Measurements from ENCODE around the gene ESYT3.

Gene ESYT3

DNA sequence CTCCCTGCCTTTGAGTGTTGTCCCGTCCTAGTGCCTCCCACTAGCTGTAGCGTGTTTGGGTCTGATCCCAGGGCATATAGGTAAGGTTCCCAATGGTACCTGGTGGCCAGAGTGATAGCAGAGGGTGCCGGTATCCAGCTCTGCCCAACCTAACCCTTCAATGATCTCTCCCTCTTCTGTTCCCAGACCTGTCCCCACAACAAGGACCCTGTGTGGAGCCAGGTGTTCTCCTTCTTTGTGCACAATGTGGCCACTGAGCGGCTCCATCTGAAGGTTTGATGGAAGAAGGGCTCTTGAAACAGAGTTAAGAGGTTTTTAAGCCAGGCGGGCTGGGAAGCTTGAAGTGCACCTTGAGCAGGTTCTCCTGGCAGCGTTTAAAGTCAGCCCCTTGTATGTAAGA, 35.5 kb downstream of the ESYT3 start:
- no peak overlapping the region for H3K4me3 ChIP-seq (ENCODE audit: low read depth, low read length)
- no peak for TF ChIP-seq CTCF (IDR thresholded peaks at IDR 0.05; ENCODE audit: low read depth, low read length)
- TF ChIP-seq, protein P1, sequence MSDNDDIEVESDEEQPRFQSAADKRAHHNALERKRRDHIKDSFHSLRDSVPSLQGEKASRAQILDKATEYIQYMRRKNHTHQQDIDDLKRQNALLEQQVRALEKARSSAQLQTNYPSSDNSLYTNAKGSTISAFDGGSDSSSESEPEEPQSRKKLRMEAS (IDR thresholded peaks at IDR 0.05; ENCODE audit: low read depth, low read length), result no peak
- no peak for TF ChIP-seq MYC (IDR thresholded peaks at IDR 0.05; ENCODE audit: low read depth, low read length)
- no peak for TF ChIP-seq POLR2A (IDR thresholded peaks at IDR 0.05; ENCODE audit: extremely low read depth, insufficient read length)
- DNase-seq (ENCODE audit: low read depth), result no peak

DNA sequence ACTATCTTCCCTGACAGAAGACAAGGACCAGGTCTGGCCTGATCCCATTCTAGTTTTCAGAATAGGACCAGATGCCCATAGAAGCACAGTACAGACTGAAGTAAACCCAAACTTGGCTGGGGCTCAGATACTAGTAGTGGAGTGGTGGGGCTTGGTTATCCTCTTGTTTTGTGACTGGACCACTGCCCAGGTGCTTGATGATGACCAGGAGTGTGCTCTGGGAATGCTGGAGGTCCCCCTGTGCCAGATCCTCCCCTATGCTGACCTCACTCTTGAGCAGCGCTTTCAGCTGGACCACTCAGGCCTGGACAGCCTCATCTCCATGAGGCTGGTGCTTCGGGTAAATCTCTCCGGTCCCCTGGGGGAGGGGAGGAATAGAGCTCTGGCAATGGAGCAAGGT, 36.3 kb downstream of the ESYT3 start:
- no peak overlapping the region for H3K4me3 ChIP-seq (ENCODE audit: low read depth, low read length)
- DNase-seq (ENCODE audit: low read depth), result no peak
- TF ChIP-seq CTCF (IDR thresholded peaks at IDR 0.05; ENCODE audit: low read depth, low read length) (no peak), POLR2A (IDR thresholded peaks at IDR 0.05; ENCODE audit: extremely low read depth, insufficient read length) (no peak), MYC (IDR thresholded peaks at IDR 0.05; ENCODE audit: low read depth, low read length) (no peak)
- TF ChIP-seq, protein P1 (IDR thresholded peaks at IDR 0.05; ENCODE audit: low read depth, low read length), result no peak

GRCh38 chr3:138471481-138471880, 37.1 kb downstream of the ESYT3 start:
- no peak overlapping the region for H3K4me3 ChIP-seq (ENCODE audit: low read depth, low read length)
- no peak for TF ChIP-seq CTCF (IDR thresholded peaks at IDR 0.05; ENCODE audit: low read depth, low read length)
- no peak for DNase-seq (ENCODE audit: low read depth)

GRCh38 chr3:138472141-138472825, 37.9 kb downstream of the ESYT3 start:
- TF ChIP-seq MYC (IDR thresholded peaks at IDR 0.05; ENCODE audit: low read depth, low read length) (no peak), POLR2A (IDR thresholded peaks at IDR 0.05; ENCODE audit: extremely low read depth, insufficient read length) (no peak), CTCF (IDR thresholded peaks at IDR 0.05; ENCODE audit: low read depth, low read length) (no peak)
- TF ChIP-seq, protein P1 (IDR thresholded peaks at IDR 0.05; ENCODE audit: low read depth, low read length), result no peak
- no peak overlapping the region for H3K4me3 ChIP-seq (ENCODE audit: low read depth, low read length)
- no peak for DNase-seq (ENCODE audit: low read depth)

- DNase-seq (ENCODE audit: low read depth), result no peak
- no peak overlapping the region for H3K4me3 ChIP-seq (ENCODE audit: low read depth, low read length)
- TF ChIP-seq MYC (IDR thresholded peaks at IDR 0.05; ENCODE audit: low read depth, low read length), result no peak
- TF ChIP-seq, protein P1 (IDR thresholded peaks at IDR 0.05; ENCODE audit: low read depth, low read length), result no peak
- no peak for TF ChIP-seq CTCF (IDR thresholded peaks at IDR 0.05; ENCODE audit: low read depth, low read length)
- TF ChIP-seq POLR2A (IDR thresholded peaks at IDR 0.05; ENCODE audit: extremely low read depth, insufficient read length), result no peak
Observed at GRCh38 chr3:138473391-138473790, 39.0 kb downstream of the ESYT3 start.

DNA sequence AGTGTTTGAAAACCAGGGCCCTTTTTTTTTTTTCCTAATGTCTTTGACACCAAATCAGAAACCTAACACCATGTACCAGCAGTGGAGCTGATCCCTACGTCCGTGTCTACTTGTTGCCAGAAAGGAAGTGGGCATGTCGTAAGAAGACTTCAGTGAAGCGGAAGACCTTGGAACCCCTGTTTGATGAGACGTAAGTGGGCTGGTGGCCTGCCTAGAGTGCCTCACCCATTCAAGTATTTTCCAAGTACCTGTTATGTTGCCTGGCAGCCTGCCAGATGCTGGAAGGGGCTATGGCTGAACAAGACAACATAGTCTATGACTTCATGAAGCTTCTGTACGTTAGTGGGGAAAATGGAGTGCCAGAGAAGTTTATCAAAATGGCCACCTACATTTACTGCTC, 39.7 kb downstream of the ESYT3 start:
- H3K4me3 ChIP-seq (ENCODE audit: low read depth, low read length), result no peak overlapping the region
- TF ChIP-seq POLR2A (IDR thresholded peaks at IDR 0.05; ENCODE audit: extremely low read depth, insufficient read length) (no peak), MYC (IDR thresholded peaks at IDR 0.05; ENCODE audit: low read depth, low read length) (no peak), CTCF (IDR thresholded peaks at IDR 0.05; ENCODE audit: low read depth, low read length) (no peak)
- TF ChIP-seq, protein P1 (IDR thresholded peaks at IDR 0.05; ENCODE audit: low read depth, low read length), result no peak
- no peak for DNase-seq (ENCODE audit: low read depth)
